Heart left ventricle (tissue), 16 donors: ENCODE measurements around the gene ADGRD1. TPM values are rescaled to one million over a fixed set of nuclear protein-coding genes. Genes with fewer than 3 reads are reported as not detected.

ENCODE experiments used
- ATAC-seq, 4 donors: fragments of 200-7000 bp; cut with Tn5 transposase; one replicate each; pipeline ENCODE4 v1.9.1; 2020 to 2022; ENCODE audit warnings: moderate library complexity in 4 of 4, mild to moderate bottlenecking in 3 of 4, moderate number of reproducible peaks in 1 of 4
- DNase-seq, 5 donors: peaks; one replicate each; pipeline ENCODE4 v3.0.0-alpha.2; 2020
- H3K27ac ChIP-seq, 12 donors: fragments of 200-600 bp; sonication (generic) in 4 of 12; one replicate each; pipeline versions ENCODE4 v1.5.0 to v1.8.0; 2016 to 2022; ENCODE audit warnings: mild to moderate bottlenecking in 2 of 12
- H3K27me3 ChIP-seq, 9 donors: fragments of 200-600 bp; sonication (generic) in 2 of 9; one replicate each; pipeline versions ENCODE4 v1.5.1 to v1.8.0; 2016 to 2022; ENCODE audit warnings: mild to moderate bottlenecking in 3 of 9
- H3K36me3 ChIP-seq, 9 donors: fragments of 200-600 bp; sonication (generic) in 2 of 9; one replicate each; pipeline versions ENCODE4 v1.5.0 to v1.8.0; 2018 to 2022; ENCODE audit warnings: mild to moderate bottlenecking in 2 of 9
- H3K4me1 ChIP-seq, 12 donors: fragments of 200-600 bp; sonication (generic) in 4 of 12; one replicate each; pipeline versions ENCODE4 v1.5.0 to v1.8.0; 2016 to 2022; ENCODE audit warnings: mild to moderate bottlenecking in 3 of 12
- H3K4me3 ChIP-seq, 12 donors: fragments of 200-600 bp; sonication (generic) in 4 of 12; one replicate each; pipeline versions ENCODE4 v1.5.0 to v1.8.0; 2017 to 2022; ENCODE audit warnings: mild to moderate bottlenecking in 9 of 12, moderate library complexity in 4 of 12
- H3K9me3 ChIP-seq, 12 donors: fragments of 200-600 bp; sonication (generic) in 4 of 12; one replicate each; pipeline versions ENCODE4 v1.5.0 to v1.8.0; 2016 to 2022; ENCODE audit warnings: mild to moderate bottlenecking in 1 of 12
- CTCF ChIP-seq, 12 donors: fragments of 200-600 bp; sonication (generic) in 4 of 12; IDR thresholded peaks; one replicate each; pipeline versions ENCODE4 v1.5.0 to v1.8.0; 2018 to 2022; ENCODE audit warnings: antibody characterized with exemption in 12 of 12, mild to moderate bottlenecking in 5 of 12
- POLR2A ChIP-seq, 2 donors: fragments of 450-650 bp; IDR thresholded peaks; one replicate each; pipeline ENCODE4 v1.6.1; 2017; ENCODE audit warnings: antibody characterized with exemption in 2 of 2, mild to moderate bottlenecking in 2 of 2, moderate library complexity in 2 of 2
- WGBS, 4 donors: extraction: QIAGEN DNeasy Blood & Tissue Kit in 2 of 4; methylation state at CpG; one replicate each; pipeline versions ENCODE4 v1.1.5 to v1.1.7; 2013 to 2018; 5-methylcytosine and 5-hydroxymethylcytosine counted together
- intact Hi-C, 10 donors: fragments of 100-400 bp; cut with DNase I; formaldehyde crosslinking; loops; one replicate each; pipeline versions ENCODE4 v1.11.1 to v1.14.2; 2022
- polyA plus RNA-seq, 2 donors: library from polyadenylated mRNA; stranded (reverse); fragments of 200-250 nt; gene quantifications; one replicate each; pipeline ENCODE4 v1.2.3, GENCODE V29; 2013
- total RNA-seq, 9 donors: library from RNA; depleted of rRNA in 2 of 9; stranded (reverse); fragments of >200 nt in 2 of 9; fragmentation: NEBNext Ultra II Directional in 3 of 9; extraction: Animal tissue kit (Norgen Biotek cat#: 25700) in 3 of 9; gene quantifications; one replicate each; pipeline versions ENCODE4 v1.1.0 to v1.2.4, GENCODE V29; 2016 to 2023
- donor health status: ischemic (EF 13 %, LVEDD 7.1; RV severe dilation, severe dysfunction).
- donor health status: healthy with polysubstance abuse.
- donor health status: DM: no; HTN: yes; CAD: no.
- donor health status: DM: no; HTN: no; CAD: no.
- donor health status: ischemic (EF 25% LVEDD 6.9; RV normal size, moderate dysfunction).
- donor health status: ischemic (EF 25% LVEDD 5.7; RV mildly dilated, moderate dysfunction).
- donor health status: healthy.
- donor health status: DM: yes; HTN: yes; CAD: no.
- donor health status: ischemic (EF 35%, LVEDD 5.7; RV mildly dilated, moderate dysfunction).
- donor health status: nonischemic (EF 11% LVEDD 7.7; RV severe dilation, severe dysfunction).
- donor health status: DM: yes; HTN: yes; CAD: no.
- donor health status: PGD.
- donor health status: ischemic (EF 29% LVEDD 5.4; RV normal size, mild dysfunction).
- donor health status: nonischemic (EF 23%, LVEDD 6.1; RV moderate dilation, normal function).

The ADGRD1 gene
- total and polyA plus RNA-seq, 11 donors: 22.7 to 109 (median 66.3) TPM

- TF ChIP-seq POLR2A (IDR thresholded peaks at IDR 0.05) (no peak), CTCF (IDR thresholded peaks at IDR 0.05) (no peak)
- peaks cover 0 to 23% (median 5%) of the 10 kb centered on the region in 12 donors for H3K4me1 ChIP-seq
- H3K27me3 ChIP-seq: no peaks in the 10 kb centered on the region
- no peaks in the 10 kb centered on the region for H3K9me3 ChIP-seq
- H3K27ac ChIP-seq: no peak overlapping the region
- peak in 2 of 5 donors; percentile 5 to 12 for DNase-seq
- peaks cover 0 to 35% (median 5%) of the 10 kb centered on the region in 9 donors for H3K36me3 ChIP-seq
- intact Hi-C loops: no loop called here
- ATAC-seq: peak in 2 of 4 donors; percentile 24 to 38
- 79 to 83% (median 80%) methylated on average over 4 of the region's 4 CpGs for WGBS, 4 donors
- no peak overlapping the region for H3K4me3 ChIP-seq
Observed at GRCh38 chr12:131112700-131113290, 159.1 kb downstream of the ADGRD1 start.

GRCh38 chr12:131113568-131114270, 160.0 kb downstream of the ADGRD1 start:
- peaks cover 0 to 23% (median 5%) of the 10 kb centered on the region in 12 donors for H3K4me1 ChIP-seq
- no peaks in the 10 kb centered on the region for H3K27me3 ChIP-seq
- no peak overlapping the region for H3K27ac ChIP-seq
- 86 to 91% (median 88%) methylated on average over 18 of the region's 18 CpGs for WGBS, 4 donors
- peaks cover 0 to 38% (median 10%) of the 10 kb centered on the region in 9 donors for H3K36me3 ChIP-seq
- no peak overlapping the region for H3K4me3 ChIP-seq
- H3K9me3 ChIP-seq: no peaks in the 10 kb centered on the region
- no peak for ATAC-seq
- intact Hi-C loops: no loop called here
- TF ChIP-seq POLR2A (IDR thresholded peaks at IDR 0.05) (no peak), CTCF (IDR thresholded peaks at IDR 0.05) (no peak)
- DNase-seq: peak in 2 of 5 donors; percentile 19 to 25

GRCh38 chr12:131114271-131114670, 160.6 kb downstream of the ADGRD1 start:
- ATAC-seq: no peak
- peak in 2 of 5 donors; percentile 4 to 12 for DNase-seq
- Histone ChIP-seq H3K36me3 (peaks cover 0 to 41% (median 11%) of the 10 kb centered on the region in 9 donors), H3K4me3 (no peak overlapping the region), H3K4me1 (peaks cover 0 to 23% (median 5%) of the 10 kb centered on the region in 12 donors), H3K27me3 (no peaks in the 10 kb centered on the region), H3K27ac (peak overlapping the region in 1 of 12 donors; percentile 11), H3K9me3 (no peaks in the 10 kb centered on the region)
- TF ChIP-seq CTCF (IDR thresholded peaks at IDR 0.05): no peak
- no peak for TF ChIP-seq POLR2A (IDR thresholded peaks at IDR 0.05)
- intact Hi-C loops: no loop called here
- WGBS, 4 donors: 83 to 91% (median 87%) methylated on average over 5 of the region's 5 CpGs

DNA sequence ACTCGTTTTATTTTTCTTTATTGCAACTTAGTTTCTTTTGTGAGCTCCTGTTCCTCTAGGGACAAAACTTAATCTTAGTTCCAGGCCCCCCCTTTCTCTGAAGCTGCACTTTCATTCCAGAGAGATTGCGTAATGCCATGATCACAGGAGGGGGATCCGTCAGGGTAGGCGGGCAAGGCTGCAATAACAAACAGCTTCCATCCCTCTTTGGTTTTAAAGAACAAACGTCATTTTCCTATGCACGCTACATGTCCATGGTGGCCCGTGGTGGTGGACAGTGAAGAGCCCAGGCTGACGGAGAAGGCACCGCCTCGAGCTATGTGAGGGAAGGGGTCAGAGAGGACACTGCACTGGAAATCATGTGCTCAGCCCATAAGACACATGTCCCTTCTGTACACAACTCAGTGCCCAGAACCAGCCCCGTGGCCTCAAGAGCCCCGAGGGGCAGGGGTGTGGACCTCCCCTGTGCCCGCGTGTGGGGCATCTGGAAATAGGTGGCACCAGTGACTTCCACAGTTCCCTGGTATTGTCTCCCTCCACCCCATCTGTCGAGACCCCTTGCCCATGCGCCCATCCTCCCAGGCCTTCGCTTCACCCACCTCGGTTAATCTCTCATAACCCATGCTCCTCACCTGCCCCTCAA, 161.4 kb downstream of the ADGRD1 start:
- intact Hi-C loops: no loop called here
- DNase-seq: peak in 2 of 5 donors; percentile 24 to 34
- peaks cover 0 to 23% (median 5%) of the 10 kb centered on the region in 12 donors for H3K4me1 ChIP-seq
- no peak overlapping the region for H3K4me3 ChIP-seq
- H3K27ac ChIP-seq: peak overlapping the region in 1 of 12 donors; percentile 11
- H3K9me3 ChIP-seq: no peaks in the 10 kb centered on the region
- H3K27me3 ChIP-seq: no peaks in the 10 kb centered on the region
- no peak for TF ChIP-seq CTCF (IDR thresholded peaks at IDR 0.05)
- 81 to 85% (median 84%) methylated on average over 18 of the region's 18 CpGs for WGBS, 4 donors
- ATAC-seq: peak in 3 of 4 donors; percentile 17 to 23 (median 21)
- H3K36me3 ChIP-seq: peaks cover 0 to 49% (median 11%) of the 10 kb centered on the region in 9 donors
